Activated naive CD8-positive, alpha-beta T cell (primary cell): ENCODE results near the gene UCHL3.
A peak's percentile ranks its signal among the peaks of the same experiment; 100 is the strongest.

Source experiments
- H3K27ac Mint-ChIP-seq: one replicate; pipeline ENCODE4 v1.8.0; 2021; ENCODE audit warnings: mixed read lengths
- H3K27me3 Mint-ChIP-seq: one replicate; pipeline ENCODE4 v1.8.0; 2021; ENCODE audit warnings: mixed read lengths
- H3K36me3 Mint-ChIP-seq: one replicate; pipeline ENCODE4 v1.8.0; 2021; ENCODE audit warnings: mixed read lengths
- H3K4me1 Mint-ChIP-seq: one replicate; pipeline ENCODE4 v1.8.0; 2021; ENCODE audit warnings: low read depth, mixed read lengths
- H3K4me3 Mint-ChIP-seq: one replicate; pipeline ENCODE4 v1.8.0; 2021; ENCODE audit warnings: mild to moderate bottlenecking, mixed read lengths
- H3K9me3 Mint-ChIP-seq: one replicate; pipeline ENCODE4 v1.8.0; 2021; ENCODE audit warnings: low read depth, mixed read lengths

UCHL3 gene

GRCh38 chr13:75549262-75550158 is at the start of gene UCHL3:
TSS of gene UCHL3 (plus strand) at chr13:75549791. CDS start at chr13:75549821, 30 bp downstream.
- H3K4me1 Mint-ChIP-seq: peaks cover 45% of the 10 kb centered on the region

GRCh38 chr13:75505327-75505726 is 44.3 kb upstream of the UCHL3 start:
- H3K36me3 Mint-ChIP-seq: no peaks in the 10 kb centered on the region

More at GRCh38 chr13:75549262-75550158, at the start of gene UCHL3:
- H3K27ac Mint-ChIP-seq: peak within 1 kb of the TSS; percentile 99
- H3K4me3 Mint-ChIP-seq: peak within 1 kb of the TSS; percentile 100
- peaks cover 8% of the 10 kb centered on the region for H3K36me3 Mint-ChIP-seq
- no peaks in the 10 kb centered on the region for H3K9me3 Mint-ChIP-seq
- no peaks in the 10 kb centered on the region for H3K27me3 Mint-ChIP-seq

GRCh38 chr13:75506018-75506417 is 43.6 kb upstream of the UCHL3 start:
- no peaks in the 10 kb centered on the region for H3K27me3 Mint-ChIP-seq
- no peaks in the 10 kb centered on the region for H3K4me1 Mint-ChIP-seq
- H3K36me3 Mint-ChIP-seq: no peaks in the 10 kb centered on the region
- H3K27ac Mint-ChIP-seq: no peak overlapping the region
- no peak overlapping the region for H3K4me3 Mint-ChIP-seq
- no peaks in the 10 kb centered on the region for H3K9me3 Mint-ChIP-seq

More at GRCh38 chr13:75505327-75505726, 44.3 kb upstream of the UCHL3 start:
- Mint-ChIP-seq H3K4me1 (no peaks in the 10 kb centered on the region), H3K27me3 (no peaks in the 10 kb centered on the region), H3K4me3 (no peak overlapping the region), H3K27ac (no peak overlapping the region), H3K9me3 (no peaks in the 10 kb centered on the region)

GRCh38 chr13:75507027-75508001 is 42.3 kb upstream of the UCHL3 start:
- Mint-ChIP-seq H3K27ac (no peak overlapping the region), H3K4me1 (no peaks in the 10 kb centered on the region), H3K36me3 (no peaks in the 10 kb centered on the region), H3K9me3 (no peaks in the 10 kb centered on the region), H3K4me3 (no peak overlapping the region), H3K27me3 (peaks cover 3% of the 10 kb centered on the region)

- Mint-ChIP-seq H3K36me3 (peaks cover 2% of the 10 kb centered on the region), H3K27ac (no peak overlapping the region)
These were observed 41.5 kb upstream of the UCHL3 start for GRCh38 chr13:75508002-75508548.

GRCh38 chr13:75511051-75511625 is 38.5 kb upstream of the UCHL3 start:
- H3K4me1 Mint-ChIP-seq: no peaks in the 10 kb centered on the region
- no peak overlapping the region for H3K27ac Mint-ChIP-seq
- peaks cover 3% of the 10 kb centered on the region for H3K36me3 Mint-ChIP-seq
- H3K9me3 Mint-ChIP-seq: no peaks in the 10 kb centered on the region
- no peak overlapping the region for H3K4me3 Mint-ChIP-seq
- peaks cover 10% of the 10 kb centered on the region for H3K27me3 Mint-ChIP-seq

More at GRCh38 chr13:75508002-75508548, 41.5 kb upstream of the UCHL3 start:
- no peak overlapping the region for H3K4me3 Mint-ChIP-seq
- H3K9me3 Mint-ChIP-seq: no peaks in the 10 kb centered on the region
- H3K4me1 Mint-ChIP-seq: no peaks in the 10 kb centered on the region
- peaks cover 5% of the 10 kb centered on the region for H3K27me3 Mint-ChIP-seq

GRCh38 chr13:75512253-75512652 is 37.3 kb upstream of the UCHL3 start:
- H3K4me1 Mint-ChIP-seq: no peaks in the 10 kb centered on the region

GRCh38 chr13:75513271-75513670 is 36.3 kb upstream of the UCHL3 start:
- Mint-ChIP-seq H3K27ac (no peak overlapping the region), H3K36me3 (peaks cover 3% of the 10 kb centered on the region), H3K4me3 (no peak overlapping the region), H3K27me3 (peaks cover 10% of the 10 kb centered on the region), H3K9me3 (no peaks in the 10 kb centered on the region), H3K4me1 (no peaks in the 10 kb centered on the region)

More at GRCh38 chr13:75512253-75512652, 37.3 kb upstream of the UCHL3 start:
- Mint-ChIP-seq H3K36me3 (peaks cover 3% of the 10 kb centered on the region), H3K4me3 (no peak overlapping the region), H3K27ac (no peak overlapping the region), H3K27me3 (peaks cover 10% of the 10 kb centered on the region), H3K9me3 (no peaks in the 10 kb centered on the region)

- peaks cover 10% of the 10 kb centered on the region for H3K27me3 Mint-ChIP-seq
- peaks cover 3% of the 10 kb centered on the region for H3K36me3 Mint-ChIP-seq
- H3K4me3 Mint-ChIP-seq: no peak overlapping the region
- no peak overlapping the region for H3K27ac Mint-ChIP-seq
- H3K4me1 Mint-ChIP-seq: no peaks in the 10 kb centered on the region
- H3K9me3 Mint-ChIP-seq: no peaks in the 10 kb centered on the region
These were observed 35.3 kb upstream of the UCHL3 start for GRCh38 chr13:75514080-75514995.

GRCh38 chr13:75518439-75519088 is 31.0 kb upstream of the UCHL3 start:
- Mint-ChIP-seq H3K4me3 (no peak overlapping the region), H3K9me3 (no peaks in the 10 kb centered on the region), H3K27ac (no peak overlapping the region), H3K27me3 (peaks cover 2% of the 10 kb centered on the region), H3K36me3 (peaks cover 5% of the 10 kb centered on the region), H3K4me1 (no peaks in the 10 kb centered on the region)

- Mint-ChIP-seq H3K4me3 (no peak overlapping the region), H3K27me3 (no peaks in the 10 kb centered on the region), H3K4me1 (peaks cover 2% of the 10 kb centered on the region), H3K9me3 (no peaks in the 10 kb centered on the region), H3K27ac (no peak overlapping the region), H3K36me3 (peaks cover 11% of the 10 kb centered on the region)
These were observed 27.6 kb upstream of the UCHL3 start for GRCh38 chr13:75521956-75522355.

- Mint-ChIP-seq H3K4me1 (peaks cover 52% of the 10 kb centered on the region), H3K27ac (no peak overlapping the region), H3K4me3 (no peak overlapping the region), H3K27me3 (no peaks in the 10 kb centered on the region), H3K36me3 (peaks cover 14% of the 10 kb centered on the region), H3K9me3 (no peaks in the 10 kb centered on the region)
These were observed 19.0 kb upstream of the UCHL3 start for GRCh38 chr13:75530549-75530961.

GRCh38 chr13:75533861-75534260 is 15.7 kb upstream of the UCHL3 start:
- H3K27me3 Mint-ChIP-seq: no peaks in the 10 kb centered on the region
- H3K9me3 Mint-ChIP-seq: no peaks in the 10 kb centered on the region
- peaks cover 7% of the 10 kb centered on the region for H3K36me3 Mint-ChIP-seq
- H3K4me1 Mint-ChIP-seq: peaks cover 69% of the 10 kb centered on the region
- H3K4me3 Mint-ChIP-seq: no peak overlapping the region
- H3K27ac Mint-ChIP-seq: no peak overlapping the region
